Measurements from ENCODE around the gene FAM83E.
"Not testable (repeated sequence)": the region's sequence is repeated elsewhere in the genome, so short reads cannot be mapped to it uniquely, and the experiment has no call there.

FAM83E gene

GRCh38 chr19:48614436-48615230, at the start of gene FAM83E:
FAM83E (minus strand) TSS chr19:48615076; CDS start chr19:48613372, 1,704 bp downstream.
- FAIRE-seq: no peak

- FAIRE-seq: no peak
Measured at GRCh38 chr19:48664476-48664875, 49.6 kb upstream of the FAM83E start.

DNA sequence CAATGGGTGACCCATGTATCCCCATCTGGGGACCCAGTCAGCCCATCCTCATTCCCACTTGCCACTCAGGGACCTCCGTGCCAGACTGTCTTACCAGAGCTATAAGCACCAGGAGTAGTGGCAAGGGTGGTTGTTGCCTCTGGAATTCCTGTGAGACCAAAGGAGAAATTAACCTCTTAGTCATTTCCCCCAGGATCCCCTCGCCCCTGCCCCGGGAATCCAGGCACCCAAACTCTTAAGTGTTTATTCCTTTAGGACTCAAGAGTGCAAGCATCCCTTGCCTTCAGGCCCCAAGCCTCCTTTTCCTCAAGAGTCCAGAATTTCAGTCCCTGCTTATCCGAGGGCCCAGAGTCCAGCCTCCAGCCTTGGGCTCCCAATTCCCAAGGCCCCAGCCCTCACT, 48.8 kb upstream of the FAM83E start:
- no peak for FAIRE-seq

DNA sequence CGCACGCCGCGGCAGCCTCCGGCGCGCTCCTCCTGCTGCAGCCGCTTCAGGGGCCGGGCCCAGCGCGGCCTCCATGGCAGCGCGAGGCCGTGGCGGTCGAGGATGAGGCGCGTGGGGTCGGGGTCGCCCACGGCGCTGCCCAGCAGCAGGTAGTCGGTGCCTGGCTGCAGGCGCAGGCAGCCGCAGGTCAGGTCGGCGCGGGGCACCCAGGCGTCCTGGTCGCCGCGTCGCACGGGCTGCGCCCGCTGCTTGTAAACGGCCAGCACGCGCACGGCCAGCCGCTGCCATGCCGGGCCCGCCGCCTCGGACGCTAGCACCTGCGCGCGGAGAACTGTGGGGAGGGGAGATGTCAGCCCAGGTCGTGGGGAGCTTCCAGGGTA, 46.8 kb upstream of the FAM83E start:
- no peak for FAIRE-seq

DNA sequence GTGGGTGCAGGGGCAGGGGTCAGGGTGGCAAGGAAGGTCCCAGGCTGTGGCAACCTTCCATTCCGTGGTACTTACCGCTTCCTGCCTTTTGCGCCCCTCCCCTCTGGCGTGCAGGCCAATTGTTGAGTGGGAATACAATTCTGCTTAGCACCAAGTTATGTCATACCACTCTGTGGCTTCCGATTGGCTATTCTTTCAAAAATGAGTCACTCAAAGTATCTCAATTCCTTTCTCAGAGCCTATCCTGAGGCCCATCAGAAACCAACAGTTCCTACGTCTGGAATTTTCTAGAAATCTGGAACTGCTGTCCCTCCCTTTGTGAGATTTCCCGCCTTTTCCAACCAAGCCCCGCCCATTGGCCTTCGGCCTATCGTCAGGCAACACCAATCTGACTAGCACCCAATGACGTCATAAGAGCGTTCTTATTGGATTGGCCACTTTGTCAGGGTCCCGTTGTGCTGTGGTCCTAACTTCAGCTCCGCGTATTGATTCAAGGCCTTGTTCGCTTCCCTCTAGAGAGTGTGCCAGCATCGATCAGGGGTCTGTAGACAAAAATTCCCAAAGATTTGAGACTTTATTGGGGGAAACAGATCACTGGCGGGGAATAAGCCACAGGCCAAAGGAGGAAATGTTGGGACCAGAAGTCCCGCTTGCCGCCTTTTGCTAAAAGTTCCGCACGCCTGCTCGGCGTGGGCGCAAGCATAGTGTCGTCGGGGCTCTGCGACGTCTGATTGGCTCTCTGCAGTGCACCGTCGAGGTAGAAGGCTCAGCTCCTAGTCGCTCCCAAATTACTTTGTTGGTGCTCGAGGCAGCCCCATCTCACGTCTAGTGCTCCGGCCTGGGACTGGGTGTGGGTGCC, 46.2 kb upstream of the FAM83E start:
- FAIRE-seq: peak; percentile 93

- FAIRE-seq: no peak
Measured at GRCh38 chr19:48659768-48660167, 44.9 kb upstream of the FAM83E start.

DNA sequence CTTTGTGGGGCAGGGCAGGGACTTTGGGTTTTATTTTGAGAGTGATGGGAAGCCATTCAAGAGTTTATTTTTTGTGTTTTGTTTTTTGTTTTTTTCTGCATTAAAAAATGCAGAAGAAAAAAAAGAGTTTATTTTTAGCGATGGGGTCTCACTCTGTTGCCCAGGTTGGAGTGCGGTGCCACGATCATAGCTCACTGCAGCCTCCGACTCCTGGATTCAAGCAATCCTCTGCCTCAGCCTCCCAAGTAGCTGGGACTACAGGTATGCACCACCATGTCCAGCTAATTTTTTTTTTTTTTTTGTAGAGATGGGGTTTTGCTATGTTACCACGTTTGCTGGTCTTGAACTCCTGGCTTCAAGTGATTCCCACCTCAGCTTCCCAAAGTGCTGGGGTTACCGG, 43.6 kb upstream of the FAM83E start:
- FAIRE-seq: no peak

DNA sequence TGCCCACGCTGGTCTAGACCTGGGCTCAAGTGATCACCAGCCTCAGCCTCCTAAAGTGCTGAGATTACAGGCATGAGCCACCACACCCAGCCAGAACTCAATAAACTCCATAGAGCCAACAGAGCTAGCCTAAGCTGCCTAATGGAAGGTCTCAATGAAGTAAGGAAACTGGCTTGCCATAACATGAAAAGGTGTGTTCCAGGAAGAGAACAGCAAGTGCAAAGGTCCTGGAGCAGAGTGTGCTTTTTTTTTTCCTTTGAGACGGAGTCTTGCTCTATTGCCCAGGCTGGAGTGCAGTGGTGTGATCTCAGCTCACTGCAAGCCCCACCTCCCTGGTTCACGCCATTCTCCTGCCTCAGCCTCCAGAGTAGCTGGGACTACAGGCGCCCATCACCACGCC, 43.0 kb upstream of the FAM83E start:
- FAIRE-seq: not testable (repeated sequence)

- no peak for FAIRE-seq
Measured at GRCh38 chr19:48656840-48657474, 42.1 kb upstream of the FAM83E start.

GRCh38 chr19:48654299-48655059, 39.6 kb upstream of the FAM83E start:
- no peak for FAIRE-seq

DNA sequence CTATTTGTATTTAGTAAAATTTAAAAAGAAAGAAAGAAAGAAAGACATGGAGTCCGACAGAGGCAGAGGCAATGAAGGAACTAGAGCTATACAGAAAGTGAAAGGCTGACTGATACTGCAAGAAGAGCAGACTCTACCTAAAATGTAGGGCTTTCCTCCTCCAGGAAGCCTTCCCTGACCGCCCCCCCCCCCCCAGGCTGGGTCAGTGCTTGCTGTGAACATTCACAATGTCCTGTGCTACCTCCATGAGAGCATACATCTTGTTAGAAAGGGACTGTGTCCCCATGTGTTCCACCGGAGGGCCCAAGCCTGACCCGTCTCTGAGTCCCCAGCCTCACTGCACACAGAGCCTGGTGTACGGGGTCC, 36.8 kb upstream of the FAM83E start:
- FAIRE-seq: no peak

DNA sequence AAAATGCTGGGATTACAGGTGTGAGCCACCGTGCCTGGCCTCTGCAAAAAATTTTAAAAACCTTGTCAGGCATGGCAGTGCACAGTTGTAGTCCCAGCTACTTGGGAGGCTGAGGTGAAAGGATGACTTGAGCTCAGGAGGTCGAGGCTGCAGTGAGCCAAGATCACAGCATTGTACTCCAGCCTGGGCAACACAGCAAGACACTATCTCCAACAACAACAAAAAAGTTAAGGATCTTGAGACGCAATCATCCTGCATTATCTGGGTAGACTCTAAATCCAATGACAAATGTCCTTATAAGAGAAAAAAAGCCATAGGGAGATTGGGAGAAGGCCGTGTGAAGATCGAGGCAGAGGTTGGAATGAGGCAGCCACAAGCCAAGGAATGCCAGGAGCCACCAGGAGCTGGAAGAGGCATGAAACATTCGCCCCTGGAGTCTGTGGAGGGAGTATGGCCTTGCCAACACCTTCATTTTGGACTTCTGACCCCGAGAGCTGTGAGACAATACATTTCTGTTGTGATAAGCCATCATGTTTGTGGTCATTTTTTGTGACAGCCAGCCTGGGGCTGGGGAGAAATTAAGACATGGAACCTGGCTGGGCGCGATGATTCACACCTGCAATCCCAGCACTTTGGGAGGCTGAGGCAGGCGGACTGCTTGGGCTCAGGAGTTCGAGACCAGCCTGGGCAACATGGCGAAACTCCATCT, 36.3 kb upstream of the FAM83E start:
- FAIRE-seq: no peak

DNA sequence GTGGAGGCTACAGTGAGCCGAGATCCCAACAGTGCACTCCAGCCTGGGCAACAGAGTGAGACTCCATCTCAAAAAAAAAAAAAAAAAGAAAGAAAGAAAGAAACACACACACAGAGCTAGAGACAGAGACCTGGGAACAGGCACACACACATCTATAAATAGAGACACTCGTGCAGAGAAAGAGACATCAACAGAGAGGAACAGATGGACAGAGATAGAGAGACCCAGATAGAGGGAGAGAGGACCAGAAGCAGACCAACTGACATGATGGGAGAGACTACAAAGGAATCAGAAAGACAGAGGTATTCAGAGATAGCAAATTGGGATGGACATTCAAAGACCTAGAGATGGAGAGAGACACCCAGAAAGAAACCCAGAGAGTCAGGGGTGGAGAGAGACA, 33.3 kb upstream of the FAM83E start:
- FAIRE-seq: no peak

- no peak for FAIRE-seq
Measured at GRCh38 chr19:48646722-48647216, 31.9 kb upstream of the FAM83E start.

- no peak for FAIRE-seq
Measured at GRCh38 chr19:48646001-48646721, 31.3 kb upstream of the FAM83E start, which contains the start of gene CA11. CA11 (minus strand) TSS chr19:48646187; CDS start chr19:48645632, 555 bp downstream.

DNA sequence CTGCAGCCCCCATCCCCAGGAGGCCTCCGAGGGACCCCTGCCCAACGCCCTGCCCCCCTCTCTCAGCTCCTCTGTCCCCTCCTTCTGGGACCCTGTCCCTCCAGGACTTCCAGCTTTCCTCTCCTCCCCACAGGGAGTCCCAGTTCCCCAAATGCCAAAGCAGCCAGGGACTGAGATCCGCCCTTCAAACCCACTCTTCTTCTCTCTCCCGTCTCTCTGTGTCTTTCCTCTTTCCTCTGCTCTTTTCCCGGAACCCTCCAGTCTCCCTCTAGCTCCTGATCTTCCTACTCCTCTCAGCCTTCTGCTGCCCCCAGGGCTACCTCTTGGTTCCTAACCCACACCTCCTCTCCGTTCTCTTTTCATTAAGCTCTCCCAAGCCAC, 30.7 kb upstream of the FAM83E start:
- no peak for FAIRE-seq

DNA sequence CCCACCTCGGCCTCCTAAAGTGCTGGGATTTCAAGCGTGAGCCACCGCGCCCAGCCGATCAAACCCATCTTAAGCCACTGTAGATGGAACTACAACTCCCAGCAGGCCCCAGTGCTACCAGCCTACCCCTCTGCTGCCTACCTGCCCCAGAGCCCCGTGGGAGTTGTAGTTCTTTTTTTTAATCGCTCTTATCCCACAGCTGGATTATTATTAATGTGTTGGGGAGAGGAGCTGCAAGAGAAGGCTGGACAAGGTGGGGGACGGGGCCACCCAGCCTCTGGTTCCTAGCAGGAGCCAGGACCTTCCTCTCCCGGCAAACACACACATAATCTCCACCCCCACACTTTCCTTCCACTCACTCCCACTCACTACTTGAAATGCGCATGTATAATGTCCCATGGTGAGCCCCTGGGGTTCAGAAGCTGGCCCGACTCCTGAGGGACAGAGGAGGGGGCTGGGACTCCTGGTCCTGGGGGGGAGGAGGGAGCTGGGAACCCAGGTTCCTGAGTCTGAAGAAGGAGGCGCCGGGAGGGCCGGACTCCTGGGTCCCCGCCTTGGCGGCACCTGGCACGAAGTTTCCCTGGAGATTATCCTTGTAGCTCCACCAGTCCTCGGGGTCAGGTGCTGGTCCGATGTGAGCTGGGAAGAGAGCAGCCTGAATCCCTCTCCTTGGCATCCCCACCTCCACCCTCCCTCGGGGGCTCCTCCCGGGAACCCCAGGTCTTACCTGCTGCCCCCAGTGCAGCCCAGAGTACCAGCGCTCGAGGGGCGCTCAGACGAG, 30.2 kb upstream of the FAM83E start:
- FAIRE-seq: no peak

GRCh38 chr19:48644355-48644754, 29.5 kb upstream of the FAM83E start:
- no peak for FAIRE-seq

- FAIRE-seq: no peak
Measured at GRCh38 chr19:48642862-48643261, 28.0 kb upstream of the FAM83E start.

- no peak for FAIRE-seq
Measured at GRCh38 chr19:48641850-48642249, 27.0 kb upstream of the FAM83E start.
